ENCODE measurements around the gene RAB31.

- TF ChIP-seq RARB (CRISPR knock-in tag; IDR thresholded peaks at IDR 0.05) (no peak), CEBPB (IDR thresholded peaks at IDR 0.05) (no peak), TP53 (CRISPR knock-in tag; IDR thresholded peaks at IDR 0.05) (no peak), CTCF (IDR thresholded peaks at IDR 0.05) (no peak), POLR2A (IDR thresholded peaks at IDR 0.05; ENCODE audit: low read length) (no peak), PBX3 (IDR thresholded peaks at IDR 0.05) (no peak), JUNB (IDR thresholded peaks at IDR 0.05) (no peak), RCOR1 (IDR thresholded peaks at IDR 0.05; ENCODE audit: low read depth, low read length) (no peak), SMC3 (IDR thresholded peaks at IDR 0.05) (no peak)
Observed at GRCh38 chr18:9823805-9824473, 115.8 kb downstream of the RAB31 start.

Data from A549 (cell line).